GM12878 (cell line): ENCODE results near the gene ABT1. TPM values are rescaled to one million over a fixed set of nuclear protein-coding genes. Genes with fewer than 3 reads are reported as not detected.

ENCODE experiments used
- ATAC-seq: fragments of 200-7000 bp; cut with Tn5 transposase; 3 replicates; pipeline ENCODE4 v1.9.1; 2020; ENCODE audit warnings: mild to moderate bottlenecking, moderate library complexity
- BruUV-seq: library from RNA; stranded (reverse); fragments of 400-500 nt; replicated peaks from 2 replicates; lab custom pipeline; 2021; lab: Mats Ljungman, UMichigan
- CTCF ChIA-PET: fragments of 300-600 bp; sonication (Branson Sonifier 250); formaldehyde crosslinking; extraction: SDS; loops from one replicate; lab custom pipeline; 2021; ENCODE audit warnings: inconsistent platforms; lab: Yijun Ruan, JAX
- POLR2A ChIA-PET: fragments of 350-600 bp; formaldehyde crosslinking; extraction: SDS; loops from one replicate; lab custom pipeline; 2021; ENCODE audit warnings: inconsistent platforms; lab: Charles Lee
- RAD21 ChIA-PET: fragments of 300-600 bp; sonication (Branson Sonifier 250); formaldehyde crosslinking; loops from one replicate; lab custom pipeline; 2023; ENCODE audit warnings: antibody characterized with exemption; ENCODE audit not compliant: unreplicated experiment; lab: Charles Lee
- SMC1A ChIA-PET: fragments of 300-600 bp; sonication (Branson Sonifier 250); formaldehyde crosslinking; loops from one replicate; lab custom pipeline; 2023; ENCODE audit not compliant: unreplicated experiment, uncharacterized antibody; lab: Charles Lee
- DNase-seq: peaks from one replicate; pipeline ENCODE4 v3.0.0-alpha.2; 2011; ENCODE audit warnings: low read depth, low spot score
- FAIRE-seq: peaks from 3 replicates; lab custom pipeline; 2011; peaks lifted over from hg19 to GRCh38; lab: Jason Lieb, UNC
- H2AFZ ChIP-seq: 2 replicates; pipeline ENCODE4 v1.6.0; 2011; ENCODE audit warnings: low read depth, low read length, control low read depth; ENCODE audit not compliant: control insufficient read depth
- H3K27ac ChIP-seq: 2 replicates; pipeline ENCODE4 v1.5.1; 2011; ENCODE audit warnings: control low read depth; ENCODE audit not compliant: control insufficient read depth, insufficient read depth
- H3K27me3 ChIP-seq, 2 experiments: replicated peaks in 1 of 2; 2 replicates each; pipeline versions ENCODE4 v1.6.0 to v1.6.1; 2011; ENCODE audit warnings: low read length in 1 of 2; ENCODE audit not compliant: control insufficient read depth in 2 of 2, insufficient read depth in 2 of 2
- H3K36me3 ChIP-seq, 2 experiments: 2 replicates each; pipeline ENCODE4 v1.5.1; 2011; ENCODE audit warnings: low read length in 1 of 2; ENCODE audit not compliant: control insufficient read depth in 2 of 2, insufficient read depth in 2 of 2
- H3K4me1 ChIP-seq: 2 replicates; pipeline ENCODE4 v1.6.1; 2011; ENCODE audit warnings: mild to moderate bottlenecking, low read length, moderate library complexity, mixed read lengths; ENCODE audit not compliant: control insufficient read depth, insufficient read depth
- H3K4me2 ChIP-seq: 2 replicates; pipeline ENCODE4 v1.6.0; 2011; ENCODE audit warnings: control low read depth; ENCODE audit not compliant: control insufficient read depth, insufficient read depth
- H3K4me3 ChIP-seq: fragments of 200-600 bp; sonication (generic); 2 replicates; pipeline ENCODE4 v1.5.1; 2016
- H3K79me2 ChIP-seq: 2 replicates; pipeline ENCODE4 v1.6.0; 2011; ENCODE audit warnings: low read length; ENCODE audit not compliant: control insufficient read depth, insufficient read depth
- H3K9ac ChIP-seq: 2 replicates; pipeline ENCODE4 v1.8.0; 2011; ENCODE audit warnings: low read length, control low read depth, mixed read lengths; ENCODE audit not compliant: control insufficient read depth, insufficient read depth
- H3K9me3 ChIP-seq: replicated peaks from 3 replicates; pipeline ENCODE4 v1.5.1; 2011; ENCODE audit warnings: mild to moderate bottlenecking, low read length; ENCODE audit not compliant: control insufficient read depth, insufficient read depth
- H4K20me1 ChIP-seq: 2 replicates; pipeline ENCODE4 v1.6.0; 2011; ENCODE audit not compliant: control insufficient read depth, insufficient read depth
- CEBPB ChIP-seq, 2 experiments: fragments of 150-350 bp in 1 of 2; IDR thresholded peaks; 2 replicates each; pipeline ENCODE4 v1.6.1; 2012 to 2014; ENCODE audit warnings: low read depth in 2 of 2, low read length in 2 of 2, borderline replicate concordance in 1 of 2, inconsistent platforms in 1 of 2
- EP300 ChIP-seq, 2 experiments: fragments of 150-350 bp in 1 of 2; IDR thresholded peaks; 2 replicates each; pipeline ENCODE4 v1.6.1; 2011 to 2012; ENCODE audit warnings: low read depth in 2 of 2, low read length in 2 of 2, borderline replicate concordance in 1 of 2, improper control_type of control experiment in 1 of 2, inconsistent platforms in 1 of 2; ENCODE audit not compliant: control insufficient read depth in 1 of 2
- RELA ChIP-seq: fragments of 450-650 bp; IDR thresholded peaks from 2 replicates; pipeline ENCODE4 v1.8.0; 2014; ENCODE audit warnings: borderline replicate concordance; ENCODE audit not compliant: partially characterized antibody
- RELB ChIP-seq: fragments of 450-650 bp; IDR thresholded peaks from 2 replicates; pipeline ENCODE4 v1.6.1; 2017; ENCODE audit warnings: low read depth, mild to moderate bottlenecking, moderate library complexity
- SKIL ChIP-seq: fragments of 450-650 bp; IDR thresholded peaks from 2 replicates; pipeline ENCODE4 v1.6.1; 2017; ENCODE audit warnings: mild to moderate bottlenecking, low read depth, inconsistent platforms; ENCODE audit not compliant: poor library complexity, severe bottlenecking
- SREBF2 ChIP-seq: IDR thresholded peaks from 2 replicates; pipeline ENCODE4 v1.6.1; 2012; ENCODE audit warnings: mild to moderate bottlenecking, low read length
- ZBTB40 ChIP-seq: fragments of 450-650 bp; IDR thresholded peaks from 2 replicates; pipeline ENCODE4 v1.6.1; 2016; ENCODE audit warnings: mild to moderate bottlenecking, moderate library complexity, borderline replicate concordance
- ZNF207 ChIP-seq: fragments of 450-650 bp; IDR thresholded peaks from 2 replicates; pipeline ENCODE4 v1.6.1; 2014; ENCODE audit warnings: antibody characterized with exemption, mild to moderate bottlenecking, borderline replicate concordance
- ZNF24 ChIP-seq: fragments of 450-650 bp; IDR thresholded peaks from 2 replicates; pipeline ENCODE4 v1.6.1; 2017; ENCODE audit warnings: antibody characterized with exemption, mild to moderate bottlenecking
- WGBS: methylation state at CpG from one replicate; pipeline ENCODE4 v1.1.6; 2016; ENCODE audit warnings: low lambda C conversion rate; ENCODE audit not compliant: insufficient replicate concordance, insufficient coverage; ENCODE audit errors: missing lambda C conversion rate; 5-methylcytosine and 5-hydroxymethylcytosine counted together
- in situ Hi-C: fragments of 300-500 bp; cut with MboI; formaldehyde crosslinking; loops from 9 replicates; pipeline ENCODE4 v1.14.3; 2018; ENCODE audit warnings: mixed read lengths
- intact Hi-C: fragments of 100-400 bp; cut with micrococcal nuclease; formaldehyde crosslinking; loops from one replicate; pipeline ENCODE4 v1.14.2; 2022; ENCODE audit not compliant: unreplicated experiment
- polyA plus RNA-seq, 11 experiments: library from polyadenylated mRNA; depleted of rRNA in 4 of 11; unstranded in 6 of 11; stranded (reverse) in 5 of 11; fragments of >200 nt; fragmentation: Nextera tagmentation in 4 of 11; fragmentation: Illumina TruSeq in 1 of 11; extraction: Ambion mirVana in 4 of 11; extraction: Trizol in 1 of 11; gene quantifications; 1 replicate in 1 of 11; 2 replicates in 10 of 11; pipeline versions ENCODE4 v1.2.1 to v1.2.3, GENCODE V29; 2011 to 2016; ENCODE audit warnings: inconsistent platforms in 2 of 11, missing spikeins in 2 of 11, low read depth in 1 of 11
- total RNA-seq, 4 experiments: library from RNA; depleted of rRNA in 3 of 4; stranded (reverse); fragments of >200 nt in 3 of 4; fragmentation: Illumina TruSeq in 1 of 4; extraction: Trizol in 1 of 4; gene quantifications; 2 replicates each; pipeline versions ENCODE4 v1.2.1 to v1.2.3, GENCODE V29; 2013 to 2021
- TF ChIP-seq, protein P1 (sequence below): fragments of 150-350 bp; IDR thresholded peaks from 2 replicates; pipeline ENCODE4 v1.6.1; 2014; ENCODE audit warnings: mild to moderate bottlenecking, low read depth, low read length

ABT1 gene
- total and polyA plus RNA-seq, 10 of the 15 experiments (the other 5 are each of a cell fraction or from before 2014, with no cell fraction given) = 8.4 to 43.5 (median 28.2) TPM

DNA sequence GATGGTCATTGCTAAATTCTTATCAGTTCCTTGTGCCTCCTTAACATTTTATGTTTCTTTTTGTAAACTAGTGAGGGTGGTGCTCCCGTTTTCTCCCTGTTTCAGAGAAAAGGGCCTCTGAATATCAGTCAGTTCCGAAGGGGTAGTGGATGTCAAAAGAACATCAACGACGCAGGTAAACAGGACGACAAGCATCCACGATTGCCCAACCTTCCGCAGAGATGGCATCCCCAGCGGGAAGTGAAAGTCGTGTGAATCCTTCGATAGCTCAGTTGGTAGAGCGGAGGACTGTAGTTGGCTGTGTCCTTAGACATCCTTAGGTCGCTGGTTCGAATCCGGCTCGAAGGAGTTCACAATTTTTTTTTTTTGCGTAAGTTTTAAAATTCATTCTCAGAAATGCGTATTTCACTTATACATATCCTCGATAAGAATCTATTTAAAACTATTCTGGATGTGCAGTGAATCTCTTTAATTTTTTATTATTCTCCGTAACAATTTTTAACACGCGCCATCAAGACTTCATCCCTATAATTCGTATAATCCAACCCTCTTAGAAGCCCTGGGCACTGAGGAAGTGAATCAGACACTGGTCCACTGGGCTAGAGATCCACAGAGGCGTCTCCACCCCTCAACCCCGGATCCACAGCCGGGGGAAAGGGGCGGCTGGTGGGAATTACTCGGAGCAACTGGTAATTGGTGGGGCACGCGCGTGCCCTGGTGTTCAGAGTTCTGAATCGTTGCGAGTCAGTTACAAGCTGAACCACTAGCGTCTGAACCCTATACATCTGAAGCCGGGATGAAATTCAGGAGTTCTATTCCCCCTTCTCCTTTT, 27.9 kb upstream of the ABT1 start:
- ChIA-PET POLR2A (interaction anchor here (0.6 to 1.8 kb wide), 16 partner anchors 12 to 410 kb away, joined by 3 to 5 read pairs (median 3); partner anchors contain the start of gene HMGN4), CTCF (interaction anchor here (0.6 to 6.0 kb wide), 41 partner anchors 8 to 562 kb away, joined by 3 to 96 read pairs (median 4); partner anchors contain the start of genes ABT1 and HMGN4), SMC1A (interaction anchor here (0.7 to 4.3 kb wide), 35 partner anchors 8 to 582 kb away, joined by 3 to 44 read pairs (median 4); partner anchors contain the start of genes ABT1 and HMGN4), RAD21 (interaction anchor here (0.7 to 3.2 kb wide), 33 partner anchors 9 to 409 kb away, joined by 3 to 50 read pairs (median 5); partner anchors contain the start of gene HMGN4)
- FAIRE-seq = peak; percentile 98
- H2AFZ ChIP-seq = peak overlapping the region; percentile 92
- no peaks in the 10 kb centered on the region for H3K27me3 ChIP-seq
- no peaks in the 10 kb centered on the region for H3K9me3 ChIP-seq
- peak overlapping the region; percentile 65 for H3K9ac ChIP-seq
- H3K79me2 ChIP-seq = no peaks in the 10 kb centered on the region
- peak; percentile 76 for ATAC-seq
- no TSS peak for BruUV-seq
- H3K4me2 ChIP-seq = peak overlapping the region; percentile 86
- H3K4me3 ChIP-seq = peak overlapping the region; percentile 81
- no peak overlapping the region for H3K27ac ChIP-seq
- intact Hi-C loops (loop anchor here (1.0 kb wide), 3 partner anchors 14 to 258 kb away; no protein-coding TSS in a partner anchor), in situ Hi-C loops (no loop called here)
- WGBS = 1% methylated on average over 34 of the region's 34 CpGs
- H3K36me3 ChIP-seq = no peaks in the 10 kb centered on the region
- H4K20me1 ChIP-seq = no peaks in the 10 kb centered on the region
- peaks cover 13% of the 10 kb centered on the region for H3K4me1 ChIP-seq
- DNase-seq = peak; percentile 100
- TF ChIP-seq ZBTB40 (peak; percentile 86), ZNF207 (0 out of 2 replicates have a peak, but pooled peaks have one; percentile 74), SKIL (peak; percentile 89), RELB (peak; percentile 53; the same call in 1 of the 2 replicates), ZNF24 (peak; percentile 99), SREBF2 (peak; percentile 99), EP300 (IDR thresholded peaks at IDR 0.05; ENCODE audit: borderline replicate concordance in 1 of 2, control insufficient read depth in 1 of 2, low read depth in 2 of 2, low read length in 2 of 2) (peak in 1 of 2 experiments; percentile 48; a peak in 1 of 4 replicates), CEBPB (IDR thresholded peaks at IDR 0.05; ENCODE audit: borderline replicate concordance in 1 of 2, low read depth in 2 of 2, low read length in 2 of 2) (peak in 1 of 2 experiments; percentile 98; a peak in 3 of 4 replicates), RELA (peak; percentile 79)
- TF ChIP-seq, protein P1, sequence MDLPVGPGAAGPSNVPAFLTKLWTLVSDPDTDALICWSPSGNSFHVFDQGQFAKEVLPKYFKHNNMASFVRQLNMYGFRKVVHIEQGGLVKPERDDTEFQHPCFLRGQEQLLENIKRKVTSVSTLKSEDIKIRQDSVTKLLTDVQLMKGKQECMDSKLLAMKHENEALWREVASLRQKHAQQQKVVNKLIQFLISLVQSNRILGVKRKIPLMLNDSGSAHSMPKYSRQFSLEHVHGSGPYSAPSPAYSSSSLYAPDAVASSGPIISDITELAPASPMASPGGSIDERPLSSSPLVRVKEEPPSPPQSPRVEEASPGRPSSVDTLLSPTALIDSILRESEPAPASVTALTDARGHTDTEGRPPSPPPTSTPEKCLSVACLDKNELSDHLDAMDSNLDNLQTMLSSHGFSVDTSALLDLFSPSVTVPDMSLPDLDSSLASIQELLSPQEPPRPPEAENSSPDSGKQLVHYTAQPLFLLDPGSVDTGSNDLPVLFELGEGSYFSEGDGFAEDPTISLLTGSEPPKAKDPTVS = no peak; the same call in 1 of the 2 replicates
